Mesendoderm (in vitro differentiated cells): ENCODE measurements around the gene C1orf174.

Experiments used
- DNase-seq: peaks from one replicate; pipeline ENCODE4 v3.0.0; 2013
- H2AK5ac ChIP-seq: 2 replicates; pipeline ENCODE4 v1.6.1; 2013; ENCODE audit warnings: low read length, inconsistent platforms
- H2BK120ac ChIP-seq: 2 replicates; pipeline ENCODE4 v1.6.1; 2013; ENCODE audit warnings: low read depth, mild to moderate bottlenecking, low read length, moderate library complexity, mixed read lengths
- H2BK15ac ChIP-seq: replicated peaks from 2 replicates; pipeline ENCODE4 v1.6.1; 2013; ENCODE audit warnings: low read depth, mild to moderate bottlenecking, moderate library complexity
- H2BK5ac ChIP-seq: 2 replicates; pipeline ENCODE4 v1.6.1; 2013; ENCODE audit warnings: low read length, inconsistent platforms
- H3K18ac ChIP-seq: 2 replicates; pipeline ENCODE4 v1.6.1; 2013; ENCODE audit warnings: mild to moderate bottlenecking, low read length, mixed read lengths
- H3K23ac ChIP-seq: one replicate; pipeline ENCODE4 v1.6.1; 2013; ENCODE audit warnings: low read length
- H3K27ac ChIP-seq: 2 replicates; pipeline ENCODE4 v1.5.1; 2013; ENCODE audit warnings: low read depth, mild to moderate bottlenecking, inconsistent platforms, low read length, moderate library complexity
- H3K27me3 ChIP-seq: 2 replicates; pipeline ENCODE4 v1.6.1; 2013; ENCODE audit warnings: low read length, control low read depth, mild to moderate bottlenecking, inconsistent platforms; ENCODE audit not compliant: insufficient read depth, poor library complexity
- H3K36me3 ChIP-seq: 2 replicates; pipeline ENCODE4 v1.6.1; 2013; ENCODE audit warnings: low read length, inconsistent platforms; ENCODE audit not compliant: control insufficient read depth, insufficient read depth
- H3K4ac ChIP-seq: one replicate; pipeline ENCODE4 v1.6.1; 2013; ENCODE audit warnings: low read depth, mild to moderate bottlenecking, low read length, moderate library complexity
- H3K4me1 ChIP-seq: 2 replicates; pipeline ENCODE4 v1.6.1; 2013; ENCODE audit warnings: low read depth, low read length, inconsistent platforms; ENCODE audit not compliant: control insufficient read depth
- H3K4me2 ChIP-seq: 2 replicates; pipeline ENCODE4 v1.6.1; 2013; ENCODE audit warnings: low read length
- H3K4me3 ChIP-seq: 2 replicates; pipeline ENCODE4 v1.5.1; 2013; ENCODE audit warnings: mild to moderate bottlenecking, low read length
- H3K56ac ChIP-seq: one replicate; pipeline ENCODE4 v1.6.1; 2013; ENCODE audit warnings: low read length
- H3K79me1 ChIP-seq: 2 replicates; pipeline ENCODE4 v1.6.1; 2013; ENCODE audit warnings: low read length, inconsistent platforms
- H3K79me2 ChIP-seq: 2 replicates; pipeline ENCODE4 v1.6.1; 2013; ENCODE audit warnings: mild to moderate bottlenecking, low read length; ENCODE audit not compliant: control insufficient read depth, insufficient read depth
- H3K9ac ChIP-seq: 2 replicates; pipeline ENCODE4 v1.6.1; 2013; ENCODE audit warnings: low read length, inconsistent platforms
- H4K5ac ChIP-seq: one replicate; pipeline ENCODE4 v1.6.1; 2013; ENCODE audit warnings: low read length
- H4K8ac ChIP-seq: one replicate; pipeline ENCODE4 v1.6.1; 2013; ENCODE audit warnings: low read depth, mild to moderate bottlenecking, control low read depth, low read length, moderate library complexity
- WGBS: extraction: QIAGEN DNeasy Blood & Tissue Kit; methylation state at CpG from one replicate; pipeline ENCODE4 v1.1.7; 2013; ENCODE audit warnings: low lambda C conversion rate, missing lambda C conversion rate; ENCODE audit not compliant: insufficient coverage; ENCODE audit errors: extremely low coverage; 5-methylcytosine and 5-hydroxymethylcytosine counted together

Gene C1orf174

GRCh38 chr1:3908886-3909517 is 8.9 kb upstream of the C1orf174 start:
- H2BK15ac ChIP-seq = no peak overlapping the region
- H2BK120ac ChIP-seq = no peak overlapping the region
- H3K4ac ChIP-seq = no peak overlapping the region
- no peak overlapping the region for H3K4me2 ChIP-seq
- no peak overlapping the region for H3K27ac ChIP-seq
- WGBS = no CpG with 5 or more reads among the region's 17 CpGs
- no peaks in the 10 kb centered on the region for H3K79me2 ChIP-seq
- no peak overlapping the region for H2BK5ac ChIP-seq
- no peaks in the 10 kb centered on the region for H3K36me3 ChIP-seq
- no peak overlapping the region for H3K4me3 ChIP-seq
- H3K18ac ChIP-seq = no peak overlapping the region
- no peak overlapping the region for H4K8ac ChIP-seq
- H3K9ac ChIP-seq = no peak overlapping the region
- H3K23ac ChIP-seq = no peak overlapping the region
- no peak for DNase-seq
- H3K4me1 ChIP-seq = peaks cover 2% of the 10 kb centered on the region
- no peaks in the 10 kb centered on the region for H3K27me3 ChIP-seq
- no peaks in the 10 kb centered on the region for H3K79me1 ChIP-seq
- no peak overlapping the region for H2AK5ac ChIP-seq
- H4K5ac ChIP-seq = no peak overlapping the region
- H3K56ac ChIP-seq = no peak overlapping the region

- H4K8ac ChIP-seq = no peak overlapping the region
- H2BK5ac ChIP-seq = no peak overlapping the region
- no peak overlapping the region for H2BK120ac ChIP-seq
- no peak overlapping the region for H3K56ac ChIP-seq
- no peak overlapping the region for H3K27ac ChIP-seq
- H3K27me3 ChIP-seq = no peaks in the 10 kb centered on the region
- H3K23ac ChIP-seq = no peak overlapping the region
- no peak overlapping the region for H4K5ac ChIP-seq
- no peak for DNase-seq
- no peak overlapping the region for H3K18ac ChIP-seq
- H3K79me2 ChIP-seq = no peaks in the 10 kb centered on the region
- H3K4me2 ChIP-seq = no peak overlapping the region
- H2BK15ac ChIP-seq = no peak overlapping the region
- WGBS = no CpG with 5 or more reads among the region's 22 CpGs
- H3K9ac ChIP-seq = no peak overlapping the region
- no peak overlapping the region for H3K4me3 ChIP-seq
- peaks cover 2% of the 10 kb centered on the region for H3K4me1 ChIP-seq
- H3K36me3 ChIP-seq = no peaks in the 10 kb centered on the region
- H3K79me1 ChIP-seq = no peaks in the 10 kb centered on the region
- no peak overlapping the region for H3K4ac ChIP-seq
- H2AK5ac ChIP-seq = no peak overlapping the region
Measured at GRCh38 chr1:3907621-3908165, 7.6 kb upstream of the C1orf174 start.

DNA sequence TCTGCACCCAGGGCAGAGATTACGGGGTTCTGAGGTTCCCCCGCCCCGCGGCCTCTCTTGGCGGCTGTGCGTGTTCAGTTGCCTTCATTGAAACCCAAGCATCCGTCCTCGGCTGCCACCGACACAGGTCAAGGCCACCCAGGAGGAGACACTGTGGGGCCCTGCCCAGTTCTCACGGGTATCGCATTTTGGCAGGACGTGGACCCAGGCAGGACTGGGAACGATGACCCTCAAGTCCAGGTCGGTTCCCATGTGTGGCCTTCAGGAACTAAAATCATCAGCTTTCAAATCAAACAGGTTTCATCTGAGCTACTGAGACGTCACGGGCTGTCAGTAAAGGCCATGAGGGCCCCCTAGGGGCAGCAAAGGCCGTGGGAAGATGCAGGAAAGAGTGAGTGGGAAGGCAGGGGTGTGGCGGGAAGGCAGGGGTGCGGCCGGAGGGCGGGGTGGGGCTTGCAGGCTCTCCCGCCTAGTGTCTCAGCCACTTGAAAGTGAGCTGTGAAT is 7.0 kb upstream of the C1orf174 start:
- peaks cover 2% of the 10 kb centered on the region for H3K4me1 ChIP-seq
- no peaks in the 10 kb centered on the region for H3K27me3 ChIP-seq
- H4K8ac ChIP-seq = no peak overlapping the region
- no CpG with 5 or more reads among the region's 22 CpGs for WGBS
- H3K56ac ChIP-seq = no peak overlapping the region
- no peaks in the 10 kb centered on the region for H3K79me2 ChIP-seq
- no peak overlapping the region for H3K23ac ChIP-seq
- H3K4me3 ChIP-seq = no peak overlapping the region
- H2BK5ac ChIP-seq = no peak overlapping the region
- H3K18ac ChIP-seq = no peak overlapping the region
- no peaks in the 10 kb centered on the region for H3K36me3 ChIP-seq
- H2BK15ac ChIP-seq = no peak overlapping the region
- no peaks in the 10 kb centered on the region for H3K79me1 ChIP-seq
- no peak overlapping the region for H3K4me2 ChIP-seq
- H3K27ac ChIP-seq = no peak overlapping the region
- no peak overlapping the region for H2BK120ac ChIP-seq
- H3K4ac ChIP-seq = no peak overlapping the region
- no peak overlapping the region for H3K9ac ChIP-seq
- H4K5ac ChIP-seq = no peak overlapping the region
- DNase-seq = peak; percentile 59
- H2AK5ac ChIP-seq = no peak overlapping the region

GRCh38 chr1:3906672-3907020 is 6.6 kb upstream of the C1orf174 start:
- no peaks in the 10 kb centered on the region for H3K79me1 ChIP-seq
- H3K23ac ChIP-seq = no peak overlapping the region
- H3K4me1 ChIP-seq = peaks cover 2% of the 10 kb centered on the region
- H3K79me2 ChIP-seq = no peaks in the 10 kb centered on the region
- no peak overlapping the region for H2BK120ac ChIP-seq
- H2BK5ac ChIP-seq = no peak overlapping the region
- no peak overlapping the region for H2AK5ac ChIP-seq
- no peaks in the 10 kb centered on the region for H3K27me3 ChIP-seq
- no peak overlapping the region for H3K4me2 ChIP-seq
- H3K4me3 ChIP-seq = no peak overlapping the region
- no peak overlapping the region for H3K9ac ChIP-seq
- no peak for DNase-seq
- no peak overlapping the region for H4K8ac ChIP-seq
- H4K5ac ChIP-seq = no peak overlapping the region
- H2BK15ac ChIP-seq = no peak overlapping the region
- H3K4ac ChIP-seq = no peak overlapping the region
- no CpG with 5 or more reads among the region's 11 CpGs for WGBS
- no peak overlapping the region for H3K27ac ChIP-seq
- H3K56ac ChIP-seq = no peak overlapping the region
- H3K18ac ChIP-seq = no peak overlapping the region
- no peaks in the 10 kb centered on the region for H3K36me3 ChIP-seq

DNA sequence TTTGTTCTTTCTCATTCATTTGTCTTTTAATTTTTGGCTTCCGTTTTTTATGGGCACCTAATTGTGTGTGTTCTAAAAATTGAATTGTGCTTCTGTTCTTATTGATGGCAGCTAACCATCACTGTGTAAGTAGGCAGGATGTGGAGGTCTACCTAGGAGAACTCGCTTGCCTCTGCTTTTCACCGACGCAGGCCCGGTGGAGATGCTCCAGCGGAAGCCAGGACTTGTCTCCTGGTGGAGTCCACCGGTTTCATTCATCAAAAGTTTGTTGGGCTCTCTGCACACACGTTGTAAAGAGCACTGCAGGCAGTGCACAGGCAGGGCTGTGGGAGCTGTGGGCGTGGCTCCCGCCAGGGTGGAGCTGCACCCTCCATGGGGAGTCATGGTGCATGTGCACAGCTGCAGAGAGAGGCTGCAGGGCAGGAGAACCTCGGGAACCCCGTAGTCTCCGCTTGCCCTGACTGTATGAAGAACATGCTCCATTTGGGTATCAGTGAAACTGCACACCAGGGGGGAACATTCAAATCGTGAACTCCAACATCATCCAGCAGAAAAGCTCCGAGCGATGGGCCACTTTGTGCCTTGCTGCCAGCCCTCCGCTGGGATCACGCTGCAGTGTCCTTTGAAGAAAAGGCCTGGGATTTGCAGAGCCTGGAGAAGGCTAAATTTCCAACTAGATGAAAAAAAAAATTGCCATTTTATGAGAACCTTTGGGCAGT is 6.0 kb upstream of the C1orf174 start:
- Histone ChIP-seq H2BK120ac (no peak overlapping the region), H2AK5ac (no peak overlapping the region), H3K23ac (no peak overlapping the region), H3K36me3 (no peaks in the 10 kb centered on the region), H3K4me1 (no peaks in the 10 kb centered on the region), H2BK15ac (no peak overlapping the region), H4K8ac (no peak overlapping the region), H3K9ac (no peak overlapping the region), H4K5ac (no peak overlapping the region), H3K79me1 (no peaks in the 10 kb centered on the region), H3K79me2 (no peaks in the 10 kb centered on the region), H3K4ac (no peak overlapping the region), H3K27ac (no peak overlapping the region), H3K4me2 (no peak overlapping the region), H3K27me3 (no peaks in the 10 kb centered on the region), H3K4me3 (no peak overlapping the region), H3K56ac (no peak overlapping the region), H2BK5ac (no peak overlapping the region), H3K18ac (no peak overlapping the region)
- no peak for DNase-seq
- no CpG with 5 or more reads among the region's 18 CpGs for WGBS
